H9 (cell line): ENCODE results near the gene SLC13A1. TPM values are rescaled to one million over a fixed set of nuclear protein-coding genes. Genes with fewer than 3 reads are reported as not detected.

ENCODE experiments used
- DNase-seq: peaks from one replicate; pipeline ENCODE4 v3.0.0-alpha.2; 2017
- H2AFZ ChIP-seq: one replicate; pipeline ENCODE4 v1.6.1; 2013; ENCODE audit warnings: mild to moderate bottlenecking, low read length, control low read depth, moderate library complexity
- H2AK5ac ChIP-seq: 2 replicates; pipeline ENCODE4 v1.6.1; 2013; ENCODE audit warnings: low read length, control low read depth, mixed read lengths; ENCODE audit not compliant: insufficient read length
- H2BK120ac ChIP-seq: one replicate; pipeline ENCODE4 v1.6.1; 2013; ENCODE audit warnings: low read depth, mild to moderate bottlenecking, low read length, control low read depth, inconsistent platforms; ENCODE audit not compliant: poor library complexity, severe bottlenecking
- H2BK12ac ChIP-seq: 2 replicates; pipeline ENCODE4 v1.6.1; 2013; ENCODE audit warnings: low read length, control low read depth, mixed read lengths, low read depth; ENCODE audit not compliant: insufficient read length
- H2BK15ac ChIP-seq: 2 replicates; pipeline ENCODE4 v1.6.1; 2013; ENCODE audit warnings: low read depth, low read length, control low read depth
- H2BK20ac ChIP-seq: one replicate; pipeline ENCODE4 v1.6.1; 2013; ENCODE audit warnings: low read depth, mild to moderate bottlenecking, low read length, control low read depth, inconsistent platforms; ENCODE audit not compliant: poor library complexity, severe bottlenecking
- H2BK5ac ChIP-seq: 2 replicates; pipeline ENCODE4 v1.6.1; 2013; ENCODE audit warnings: low read length, control low read depth, mixed read lengths; ENCODE audit not compliant: insufficient read length
- H3K14ac ChIP-seq: 2 replicates; pipeline ENCODE4 v1.6.1; 2013; ENCODE audit warnings: low read length, control low read depth; ENCODE audit not compliant: insufficient read depth
- H3K18ac ChIP-seq: 2 replicates; pipeline ENCODE4 v1.6.1; 2013; ENCODE audit warnings: low read depth, mild to moderate bottlenecking, mixed read lengths, low read length, control low read depth; ENCODE audit not compliant: insufficient read length
- H3K23ac ChIP-seq: 2 replicates; pipeline ENCODE4 v1.6.1; 2013; ENCODE audit warnings: low read length, control low read depth, mixed read lengths, low read depth; ENCODE audit not compliant: insufficient read length
- H3K23me2 ChIP-seq: 2 replicates; pipeline ENCODE4 v1.6.1; 2013; ENCODE audit warnings: low read depth, mild to moderate bottlenecking, mixed read lengths, low read length, control low read depth; ENCODE audit not compliant: insufficient read length, poor library complexity, severe bottlenecking
- H3K27ac ChIP-seq: 2 replicates; pipeline ENCODE4 v1.5.1; 2013; ENCODE audit warnings: low read length, control low read depth, mixed read lengths, low read depth; ENCODE audit not compliant: insufficient read length
- H3K27me3 ChIP-seq: 2 replicates; pipeline ENCODE4 v1.6.1; 2013; ENCODE audit warnings: low read length, control low read depth, inconsistent platforms; ENCODE audit not compliant: insufficient read depth
- H3K4ac ChIP-seq: 2 replicates; pipeline ENCODE4 v1.6.1; 2013; ENCODE audit warnings: low read depth, mild to moderate bottlenecking, control low read depth, inconsistent platforms, low read length, moderate library complexity
- H3K4me1 ChIP-seq: 2 replicates; pipeline ENCODE4 v1.6.1; 2013; ENCODE audit warnings: low read length, control low read depth, inconsistent platforms; ENCODE audit not compliant: insufficient read depth
- H3K4me2 ChIP-seq: 2 replicates; pipeline ENCODE4 v1.6.1; 2013; ENCODE audit warnings: low read length, control low read depth, mixed read lengths; ENCODE audit not compliant: insufficient read length, insufficient read depth
- H3K56ac ChIP-seq: 2 replicates; pipeline ENCODE4 v1.6.1; 2013; ENCODE audit warnings: low read depth, mild to moderate bottlenecking, mixed read lengths, low read length, control low read depth; ENCODE audit not compliant: insufficient read length
- H3K79me1 ChIP-seq: 2 replicates; pipeline ENCODE4 v1.6.1; 2013; ENCODE audit warnings: low read depth, mild to moderate bottlenecking, moderate library complexity, low read length, control low read depth, inconsistent platforms; ENCODE audit not compliant: insufficient read depth, poor library complexity, severe bottlenecking
- H3K79me2 ChIP-seq: 2 replicates; pipeline ENCODE4 v1.6.1; 2013; ENCODE audit warnings: low read length, control low read depth, inconsistent platforms; ENCODE audit not compliant: insufficient read depth
- H3K9ac ChIP-seq: 2 replicates; pipeline ENCODE4 v1.6.1; 2013; ENCODE audit warnings: low read length, control low read depth, mixed read lengths; ENCODE audit not compliant: insufficient read length; ENCODE audit errors: extremely low read depth
- H3K9me3 ChIP-seq: one replicate; pipeline ENCODE4 v1.6.1; 2013; ENCODE audit warnings: low read depth, low read length, inconsistent platforms; ENCODE audit not compliant: control insufficient read depth
- H3T11ph ChIP-seq: one replicate; pipeline ENCODE4 v1.6.1; 2013; ENCODE audit warnings: mild to moderate bottlenecking, low read length, control low read depth, inconsistent platforms
- H4K20me1 ChIP-seq: one replicate; pipeline ENCODE4 v1.6.1; 2013; ENCODE audit not compliant: control insufficient read depth, insufficient read length, insufficient read depth
- H4K5ac ChIP-seq: 2 replicates; pipeline ENCODE4 v1.6.1; 2013; ENCODE audit warnings: low read depth, mild to moderate bottlenecking, mixed read lengths, low read length, control low read depth; ENCODE audit not compliant: insufficient read length
- H4K8ac ChIP-seq: replicated peaks from 2 replicates; pipeline ENCODE4 v1.6.1; 2013; ENCODE audit warnings: low read length, control low read depth, mixed read lengths, low read depth; ENCODE audit not compliant: insufficient read length
- H4K91ac ChIP-seq: 2 replicates; pipeline ENCODE4 v1.6.1; 2013; ENCODE audit warnings: low read depth, mild to moderate bottlenecking, moderate library complexity, mixed read lengths, low read length, control low read depth; ENCODE audit not compliant: insufficient read length
- H3K27ac Mint-ChIP-seq, 3 experiments: 2 replicates in 2 of 3; 3 replicates in 1 of 3; pipeline ENCODE4 v1.8.0; 2020 to 2021; ENCODE audit warnings: mixed read lengths in 3 of 3, mild to moderate bottlenecking in 1 of 3, moderate library complexity in 1 of 3
- H3K27me3 Mint-ChIP-seq: 2 replicates; pipeline ENCODE4 v1.8.0; 2021; ENCODE audit warnings: low read depth, mild to moderate bottlenecking, moderate library complexity, mixed read lengths
- H3K36me3 Mint-ChIP-seq, 3 experiments: 2 replicates in 2 of 3; 3 replicates in 1 of 3; pipeline ENCODE4 v1.8.0; 2020 to 2021; ENCODE audit warnings: low read depth in 3 of 3, mixed read lengths in 3 of 3; ENCODE audit not compliant: insufficient read depth in 1 of 3
- H3K4me1 Mint-ChIP-seq, 2 experiments: 2 replicates each; pipeline ENCODE4 v1.8.0; 2020; ENCODE audit warnings: mixed read lengths in 2 of 2
- H3K4me3 Mint-ChIP-seq, 2 experiments: 2 replicates in 1 of 2; 3 replicates in 1 of 2; pipeline ENCODE4 v1.8.0; 2020 to 2021; ENCODE audit warnings: mild to moderate bottlenecking in 2 of 2, mixed read lengths in 2 of 2, moderate library complexity in 1 of 2
- H3K9me3 Mint-ChIP-seq, 2 experiments: 2 replicates in 1 of 2; 3 replicates in 1 of 2; pipeline ENCODE4 v1.8.0; 2020; ENCODE audit warnings: mild to moderate bottlenecking in 2 of 2, mixed read lengths in 2 of 2, moderate library complexity in 1 of 2
- WGBS: extraction: QIAGEN DNeasy Blood & Tissue Kit; methylation state at CpG from one replicate; pipeline ENCODE4 v1.1.7; 2013; ENCODE audit warnings: missing lambda C conversion rate, low lambda C conversion rate, mixed read lengths; ENCODE audit not compliant: insufficient read length; ENCODE audit errors: extremely low coverage; 5-methylcytosine and 5-hydroxymethylcytosine counted together
- total RNA-seq: library from RNA; stranded (reverse); gene quantifications from 2 replicates; pipeline ENCODE4 v1.2.1, GENCODE V29; 2021
- TF ChIP-seq, protein P1 (sequence below): fragments of 200-600 bp; sonication (generic); conservative IDR thresholded peaks from 3 replicates; pipeline ENCODE4 v1.8.0; 2021; ENCODE audit warnings: antibody characterized with exemption, mild to moderate bottlenecking

Gene SLC13A1
- total RNA-seq, 1 experiment from 2014 or later: not detected

DNA sequence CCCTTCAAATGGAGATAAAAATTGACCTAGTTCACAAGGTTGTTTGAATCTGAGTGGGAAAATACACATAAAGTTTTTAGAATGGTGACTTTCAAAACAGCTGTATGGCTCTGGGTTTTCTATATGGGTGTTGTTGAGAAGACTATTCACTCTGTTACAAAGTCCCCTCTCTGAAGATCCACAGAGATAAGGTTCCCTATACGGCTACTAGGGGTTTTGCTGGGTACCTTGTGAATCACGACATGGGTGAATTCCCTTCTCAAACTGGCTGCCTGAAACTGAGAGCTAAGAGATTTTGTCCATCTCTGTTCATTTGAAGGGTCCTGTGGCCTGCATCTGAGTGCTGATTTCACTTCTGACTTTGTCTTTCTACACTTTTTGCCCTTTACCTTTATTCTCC, 11.8 kb upstream of the SLC13A1 start:
- Histone ChIP-seq H3K9ac (no peak overlapping the region), H4K5ac (no peak overlapping the region), H2AFZ (no peak overlapping the region), H3K4me2 (no peak overlapping the region), H4K91ac (no peak overlapping the region), H2BK120ac (no peak overlapping the region), H2AK5ac (no peak overlapping the region), H3T11ph (no peak overlapping the region), H2BK20ac (no peak overlapping the region), H3K23ac (no peak overlapping the region), H3K79me1 (no peaks in the 10 kb centered on the region), H3K9me3 (no peaks in the 10 kb centered on the region), H3K14ac (no peak overlapping the region), H3K27ac (no peak overlapping the region), H3K18ac (no peak overlapping the region), H2BK5ac (no peak overlapping the region), H2BK12ac (no peak overlapping the region), H3K23me2 (no peaks in the 10 kb centered on the region), H3K4ac (no peak overlapping the region), H3K27me3 (no peaks in the 10 kb centered on the region), H3K4me1 (peaks cover 2% of the 10 kb centered on the region; the same call in 1 of the 2 replicates), H2BK15ac (no peak overlapping the region), H3K56ac (no peak overlapping the region), H3K79me2 (no peaks in the 10 kb centered on the region), H4K20me1 (no peaks in the 10 kb centered on the region), H4K8ac (no peak overlapping the region)
- WGBS: no CpG with 5 or more reads among the region's 2 CpGs
- TF ChIP-seq, protein P1, sequence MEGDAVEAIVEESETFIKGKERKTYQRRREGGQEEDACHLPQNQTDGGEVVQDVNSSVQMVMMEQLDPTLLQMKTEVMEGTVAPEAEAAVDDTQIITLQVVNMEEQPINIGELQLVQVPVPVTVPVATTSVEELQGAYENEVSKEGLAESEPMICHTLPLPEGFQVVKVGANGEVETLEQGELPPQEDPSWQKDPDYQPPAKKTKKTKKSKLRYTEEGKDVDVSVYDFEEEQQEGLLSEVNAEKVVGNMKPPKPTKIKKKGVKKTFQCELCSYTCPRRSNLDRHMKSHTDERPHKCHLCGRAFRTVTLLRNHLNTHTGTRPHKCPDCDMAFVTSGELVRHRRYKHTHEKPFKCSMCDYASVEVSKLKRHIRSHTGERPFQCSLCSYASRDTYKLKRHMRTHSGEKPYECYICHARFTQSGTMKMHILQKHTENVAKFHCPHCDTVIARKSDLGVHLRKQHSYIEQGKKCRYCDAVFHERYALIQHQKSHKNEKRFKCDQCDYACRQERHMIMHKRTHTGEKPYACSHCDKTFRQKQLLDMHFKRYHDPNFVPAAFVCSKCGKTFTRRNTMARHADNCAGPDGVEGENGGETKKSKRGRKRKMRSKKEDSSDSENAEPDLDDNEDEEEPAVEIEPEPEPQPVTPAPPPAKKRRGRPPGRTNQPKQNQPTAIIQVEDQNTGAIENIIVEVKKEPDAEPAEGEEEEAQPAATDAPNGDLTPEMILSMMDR: no peak
- Mint-ChIP-seq H3K9me3 (peaks cover 20 to 22% of the 10 kb centered on the region in 2 experiments), H3K4me1 (peaks cover 18 to 19% of the 10 kb centered on the region in 2 experiments), H3K4me3 (no peak overlapping the region), H3K27ac (no peak overlapping the region), H3K36me3 (peaks cover 14 to 22% (median 16%) of the 10 kb centered on the region in 3 experiments), H3K27me3 (no peaks in the 10 kb centered on the region)
- DNase-seq: no peak
